GM20000 (cell line): Measurements from ENCODE around the gene NOM1.
"Not testable (repeated sequence)": the region's sequence is repeated elsewhere in the genome, so short reads cannot be mapped to it uniquely, and the experiment has no call there.

Source experiments
- DNase-seq: peaks from one replicate; pipeline ENCODE4 v3.0.0; 2012; ENCODE audit warnings: low spot score
- CTCF ChIP-seq: IDR thresholded peaks from 2 replicates; pipeline ENCODE4 v1.5.1; 2012; ENCODE audit warnings: mild to moderate bottlenecking, control low read depth; ENCODE audit errors: extremely low read depth, missing control alignments

The NOM1 gene

DNA sequence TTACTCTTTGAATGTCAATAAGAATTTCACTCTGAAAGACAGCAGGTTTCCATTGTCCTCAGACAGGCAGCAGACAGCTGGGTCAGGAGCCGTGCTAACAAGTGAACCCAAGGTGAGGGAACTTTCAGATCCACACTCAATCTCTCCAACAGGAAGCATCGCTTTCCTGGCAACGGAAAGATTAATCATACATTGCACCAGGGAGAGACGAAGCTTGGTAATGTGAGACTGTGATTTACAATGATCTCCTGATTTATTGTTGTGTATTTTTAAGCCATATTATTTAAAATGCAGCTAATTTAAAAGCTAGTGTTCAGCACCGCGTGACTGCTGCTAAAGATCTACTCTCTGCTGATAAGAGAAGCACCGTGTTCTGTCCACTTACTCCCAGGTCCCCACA, 17.5 kb upstream of the NOM1 start:
- TF ChIP-seq CTCF, result no peak
- DNase-seq, result no peak

GRCh38 chr7:156935250-156935649, 14.3 kb upstream of the NOM1 start:
- no peak for DNase-seq
- TF ChIP-seq CTCF, result no peak

GRCh38 chr7:156936766-156937165, 12.7 kb upstream of the NOM1 start:
- not testable (repeated sequence) for DNase-seq

- DNase-seq, result no peak
- TF ChIP-seq CTCF, result no peak
These were observed 8.9 kb upstream of the NOM1 start for GRCh38 chr7:156940421-156941122.

DNA sequence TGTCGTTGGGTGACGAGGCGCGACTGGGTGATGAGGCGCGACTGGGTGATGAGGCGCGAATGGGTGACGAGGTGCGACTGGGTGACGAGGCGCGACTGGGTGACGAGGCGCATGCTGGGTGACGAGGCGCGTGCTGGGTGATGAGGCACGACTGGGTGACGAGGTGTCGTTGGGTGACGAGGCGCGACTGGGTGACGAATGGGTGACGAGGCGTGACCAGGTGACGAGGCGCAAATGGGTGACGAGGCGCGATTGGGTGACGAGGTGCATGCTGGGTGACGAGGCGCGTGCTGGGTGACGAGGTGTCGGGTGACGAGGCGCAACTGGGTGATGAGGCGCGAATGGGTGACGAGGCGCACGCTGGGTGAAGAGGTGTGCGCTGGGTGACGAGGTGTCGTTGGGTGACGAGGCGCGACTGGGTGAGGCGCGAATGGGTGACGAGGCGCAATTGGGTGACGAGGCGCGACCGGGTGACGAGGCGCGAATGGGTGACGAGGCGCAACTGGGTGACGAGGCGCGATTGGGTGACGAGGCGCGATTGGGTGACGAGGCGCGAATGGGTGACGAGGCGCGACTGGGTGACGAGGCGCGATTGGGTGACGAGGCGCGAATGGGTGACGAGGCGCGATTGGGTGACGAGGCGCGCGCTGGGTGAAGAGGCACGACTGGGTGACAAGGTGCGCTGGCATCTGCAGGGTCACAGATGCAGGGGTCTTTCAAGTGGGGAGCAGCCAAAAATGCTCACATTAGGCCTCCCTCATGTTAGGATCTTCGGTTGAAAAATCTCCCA, 7.9 kb upstream of the NOM1 start:
- TF ChIP-seq CTCF, result no peak
- DNase-seq, result no peak

DNA sequence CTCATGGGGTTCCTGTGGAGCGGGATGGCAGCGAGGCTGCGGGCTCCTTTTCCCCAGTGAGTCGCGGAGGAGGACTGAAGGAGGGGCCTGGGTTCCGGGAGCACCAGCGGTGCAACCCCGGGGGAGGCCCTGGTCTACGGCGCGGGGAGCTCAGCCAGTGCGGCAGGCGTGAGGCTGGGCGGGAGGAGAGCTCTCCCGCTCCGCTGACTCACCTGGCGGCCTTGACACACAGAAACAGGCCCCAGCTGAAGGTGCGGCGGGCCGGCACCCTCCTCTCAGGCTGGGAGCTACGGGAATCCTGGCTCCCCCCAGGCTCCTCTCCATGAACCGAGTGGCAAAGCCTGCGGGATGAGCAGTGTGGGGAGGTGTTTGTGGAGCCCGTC, 6.8 kb upstream of the NOM1 start:
- no peak for DNase-seq
- TF ChIP-seq CTCF, result no peak

GRCh38 chr7:156943091-156944041, 6.1 kb upstream of the NOM1 start:
- no peak for TF ChIP-seq CTCF
- no peak for DNase-seq
